DOHH2 (cell line): ENCODE data around the gene ABCF2.

Experiments
- H3F3A ChIP-seq: fragments of 200-600 bp; sonication (generic), shearing (Covaris generic); 2 replicates; pipeline ENCODE4 v1.6.0; 2016; ENCODE audit warnings: antibody characterized with exemption, mild to moderate bottlenecking; ENCODE audit not compliant: control insufficient read depth, insufficient read depth
- H3K27ac ChIP-seq: fragments of 200-600 bp; sonication (generic); 2 replicates; pipeline ENCODE4 v1.5.1; 2014; ENCODE audit warnings: low read depth, mild to moderate bottlenecking, low read length, moderate library complexity
- H3K27me3 ChIP-seq: fragments of 200-600 bp; sonication (generic); 2 replicates; pipeline ENCODE4 v1.6.1; 2014; ENCODE audit warnings: mild to moderate bottlenecking, low read length, mixed read lengths; ENCODE audit not compliant: control insufficient read depth
- H3K36me3 ChIP-seq: fragments of 200-600 bp; sonication (generic); 2 replicates; pipeline ENCODE4 v1.6.1; 2014; ENCODE audit warnings: mild to moderate bottlenecking, low read length, moderate library complexity, mixed read lengths; ENCODE audit not compliant: control insufficient read depth
- H3K4me1 ChIP-seq: fragments of 200-600 bp; sonication (generic); 2 replicates; pipeline ENCODE4 v1.6.1; 2014; ENCODE audit warnings: mild to moderate bottlenecking, low read length, mixed read lengths; ENCODE audit not compliant: control insufficient read depth
- H3K4me2 ChIP-seq: fragments of 200-600 bp; sonication (generic); 2 replicates; pipeline ENCODE4 v1.6.0; 2014; ENCODE audit warnings: mild to moderate bottlenecking, low read length, moderate library complexity
- H3K4me3 ChIP-seq: fragments of 200-600 bp; sonication (generic); 2 replicates; pipeline ENCODE4 v1.5.1; 2014; ENCODE audit warnings: mild to moderate bottlenecking, low read length, mixed read lengths
- H3K79me2 ChIP-seq: fragments of 200-600 bp; sonication (generic); 2 replicates; pipeline ENCODE4 v1.6.1; 2014; ENCODE audit warnings: mild to moderate bottlenecking, low read length, mixed read lengths; ENCODE audit not compliant: control insufficient read depth
- H3K9me2 ChIP-seq: fragments of 200-600 bp; sonication (generic); replicated peaks from 2 replicates; pipeline ENCODE4 v1.6.1; 2014; ENCODE audit warnings: mild to moderate bottlenecking, low read length, mixed read lengths; ENCODE audit not compliant: control insufficient read depth
- H3K9me3 ChIP-seq: fragments of 200-600 bp; sonication (generic); 2 replicates; pipeline ENCODE4 v1.6.1; 2014; ENCODE audit warnings: antibody characterized with exemption, low read length, mixed read lengths; ENCODE audit not compliant: control insufficient read depth, insufficient read depth
- H4K20me1 ChIP-seq: fragments of 200-600 bp; sonication (generic); 2 replicates; pipeline ENCODE4 v1.6.0; 2014; ENCODE audit warnings: low read depth, mild to moderate bottlenecking, antibody characterized with exemption, low read length, moderate library complexity; ENCODE audit not compliant: control insufficient read depth, insufficient read depth
- EZH2phosphoT487 ChIP-seq: fragments of 200-600 bp; sonication (generic); IDR thresholded peaks from 2 replicates; pipeline ENCODE4 v1.6.1; 2017; ENCODE audit warnings: borderline replicate concordance, mild to moderate bottlenecking, antibody characterized with exemption, low read length, moderate library complexity, mixed read lengths
- TF ChIP-seq, protein P1 (sequence below): fragments of 200-600 bp; sonication (generic); IDR thresholded peaks from one replicate; pipeline ENCODE4 v1.5.1; 2014; ENCODE audit warnings: antibody characterized with exemption, mild to moderate bottlenecking, low read depth, low read length; ENCODE audit not compliant: poor library complexity, severe bottlenecking

Gene ABCF2

DNA sequence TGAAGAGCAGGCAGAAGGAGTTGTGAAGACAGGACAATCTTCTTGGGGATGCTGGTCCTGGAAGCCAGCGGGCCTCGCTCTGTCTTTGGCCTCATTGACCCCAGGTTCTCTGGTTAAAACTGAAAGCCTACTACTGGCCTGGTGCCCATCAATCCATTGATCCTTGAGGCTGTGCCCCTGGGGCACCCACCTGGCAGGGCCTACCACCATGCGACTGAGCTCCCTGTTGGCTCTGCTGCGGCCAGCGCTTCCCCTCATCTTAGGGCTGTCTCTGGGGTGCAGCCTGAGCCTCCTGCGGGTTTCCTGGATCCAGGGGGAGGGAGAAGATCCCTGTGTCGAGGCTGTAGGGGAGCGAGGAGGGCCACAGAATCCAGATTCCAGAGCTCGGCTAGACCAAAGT lies 6.8 kb upstream of the ABCF2 start:
- Histone ChIP-seq H3K4me3 (peak overlapping the region; percentile 85), H3K9me2 (no peaks in the 10 kb centered on the region), H3K27me3 (no peaks in the 10 kb centered on the region), H3K4me2 (peak overlapping the region; percentile 94), H3K4me1 (peaks cover 28% of the 10 kb centered on the region), H3K79me2 (peaks cover 31% of the 10 kb centered on the region), H3K9me3 (no peaks in the 10 kb centered on the region), H3K27ac (no peak overlapping the region), H3K36me3 (peaks cover 45% of the 10 kb centered on the region), H3F3A (peaks cover 4% of the 10 kb centered on the region; the same call in 1 of the 2 replicates), H4K20me1 (0 out of 2 replicates have a peak, but pooled peaks cover 7% of the 10 kb centered on the region)
- TF ChIP-seq, protein P1, sequence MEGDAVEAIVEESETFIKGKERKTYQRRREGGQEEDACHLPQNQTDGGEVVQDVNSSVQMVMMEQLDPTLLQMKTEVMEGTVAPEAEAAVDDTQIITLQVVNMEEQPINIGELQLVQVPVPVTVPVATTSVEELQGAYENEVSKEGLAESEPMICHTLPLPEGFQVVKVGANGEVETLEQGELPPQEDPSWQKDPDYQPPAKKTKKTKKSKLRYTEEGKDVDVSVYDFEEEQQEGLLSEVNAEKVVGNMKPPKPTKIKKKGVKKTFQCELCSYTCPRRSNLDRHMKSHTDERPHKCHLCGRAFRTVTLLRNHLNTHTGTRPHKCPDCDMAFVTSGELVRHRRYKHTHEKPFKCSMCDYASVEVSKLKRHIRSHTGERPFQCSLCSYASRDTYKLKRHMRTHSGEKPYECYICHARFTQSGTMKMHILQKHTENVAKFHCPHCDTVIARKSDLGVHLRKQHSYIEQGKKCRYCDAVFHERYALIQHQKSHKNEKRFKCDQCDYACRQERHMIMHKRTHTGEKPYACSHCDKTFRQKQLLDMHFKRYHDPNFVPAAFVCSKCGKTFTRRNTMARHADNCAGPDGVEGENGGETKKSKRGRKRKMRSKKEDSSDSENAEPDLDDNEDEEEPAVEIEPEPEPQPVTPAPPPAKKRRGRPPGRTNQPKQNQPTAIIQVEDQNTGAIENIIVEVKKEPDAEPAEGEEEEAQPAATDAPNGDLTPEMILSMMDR = no peak
- TF ChIP-seq EZH2phosphoT487 = no peak

DNA sequence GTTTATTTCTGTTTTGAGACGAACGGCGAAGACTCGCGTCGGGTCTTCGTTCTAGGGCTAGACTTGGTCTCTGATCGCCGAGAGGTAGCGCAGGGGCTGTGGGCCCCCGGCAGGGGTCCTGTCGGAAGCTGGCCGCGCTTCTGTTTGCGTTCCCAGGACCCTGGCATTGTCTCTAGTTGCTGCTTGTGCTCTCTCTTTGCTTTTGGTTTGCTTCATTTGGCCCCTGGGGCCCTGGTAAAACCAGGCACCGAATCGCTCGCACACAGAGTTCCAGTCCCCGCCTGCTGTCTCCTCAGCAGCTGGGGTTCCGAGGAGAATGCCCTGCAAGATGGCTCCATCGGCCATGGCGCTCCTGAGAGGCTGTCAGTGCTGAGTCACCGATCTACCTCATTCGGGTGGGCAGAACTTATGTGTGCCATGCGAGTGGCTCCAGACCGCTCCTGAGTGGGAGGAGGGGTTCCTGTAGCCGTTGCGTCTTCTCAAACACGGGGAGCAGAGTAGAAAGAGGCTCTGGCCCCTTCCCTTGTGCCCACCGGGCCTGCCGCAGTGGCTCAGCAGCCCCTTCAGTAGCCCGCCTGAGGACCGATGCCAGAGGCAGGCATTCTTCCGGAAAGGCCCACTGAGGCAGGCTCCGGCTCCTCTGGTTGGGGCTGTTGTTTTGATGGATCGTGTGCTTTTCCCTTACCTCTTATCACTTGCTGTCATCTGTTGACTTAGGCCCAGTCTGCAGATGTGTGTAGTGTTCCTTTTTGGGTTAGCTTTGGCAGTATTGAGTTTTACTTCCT lies 6.1 kb upstream of the ABCF2 start:
- Histone ChIP-seq H3K36me3 (peaks cover 40% of the 10 kb centered on the region), H4K20me1 (0 out of 2 replicates have a peak, but pooled peaks cover 7% of the 10 kb centered on the region), H3F3A (peaks cover 4% of the 10 kb centered on the region; the same call in 1 of the 2 replicates), H3K4me3 (peak overlapping the region; percentile 85), H3K9me3 (no peaks in the 10 kb centered on the region), H3K4me2 (peak overlapping the region; percentile 94), H3K27ac (peak overlapping the region; percentile 4; the same call in 1 of the 2 replicates), H3K4me1 (peaks cover 25% of the 10 kb centered on the region), H3K79me2 (peaks cover 31% of the 10 kb centered on the region), H3K9me2 (no peaks in the 10 kb centered on the region), H3K27me3 (no peaks in the 10 kb centered on the region)
- no peak for TF ChIP-seq EZH2phosphoT487
- TF ChIP-seq, protein P1 = no peak

DNA sequence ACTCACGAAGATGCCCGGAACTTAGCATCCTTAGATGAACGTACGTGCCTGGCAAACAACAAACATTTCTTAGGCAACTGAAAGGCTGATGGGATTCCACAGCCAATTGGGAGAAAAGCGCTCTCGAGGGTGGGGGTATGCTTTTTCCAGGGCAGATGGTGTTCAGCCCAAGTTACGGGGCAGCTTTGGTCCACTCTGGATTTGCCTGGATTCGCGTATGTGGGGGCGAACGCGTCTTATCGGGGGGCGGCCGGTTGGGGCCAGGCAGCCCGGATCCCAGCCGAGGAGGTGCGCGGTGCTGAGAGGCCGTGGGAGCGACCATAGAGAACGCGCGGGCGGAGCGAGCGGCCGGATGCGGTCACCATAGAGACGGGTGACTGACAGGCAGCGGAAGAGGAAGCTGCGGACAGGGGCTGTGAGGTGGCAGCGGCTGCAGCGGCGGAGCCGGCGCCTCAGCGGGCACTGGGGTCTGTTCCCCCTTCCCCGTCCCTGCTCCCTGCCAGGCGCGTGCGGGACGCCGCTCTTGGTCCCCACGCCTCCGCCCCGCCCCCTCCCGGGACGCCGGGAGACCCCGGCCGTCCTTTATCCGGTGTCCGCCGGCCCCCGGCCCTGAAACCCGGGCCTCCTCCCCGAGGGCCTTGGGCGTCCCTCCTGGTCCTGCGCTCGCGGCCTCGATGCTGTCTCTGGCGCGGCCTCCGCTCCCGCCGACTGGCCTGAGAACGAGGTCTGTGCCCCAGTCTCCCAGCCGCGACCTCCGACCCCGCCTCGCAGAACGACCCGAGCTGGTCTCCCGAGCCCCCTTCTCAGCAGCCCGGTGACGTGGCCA lies 5.3 kb upstream of the ABCF2 start, which contains the start of gene CHPF2:
Gene CHPF2 (plus strand): TSS at position 393 of the 826 bp plus-strand sequence. CDS start 1,529 bp downstream, outside the sequence.
- H3K36me3 ChIP-seq = peaks cover 32% of the 10 kb centered on the region
- peaks cover 4% of the 10 kb centered on the region; the same call in 1 of the 2 replicates for H3F3A ChIP-seq
- no peaks in the 10 kb centered on the region for H3K27me3 ChIP-seq
- H3K27ac ChIP-seq = peak within 1 kb of the TSS; percentile 4; the same call in 1 of the 2 replicates
- H3K9me2 ChIP-seq = no peaks in the 10 kb centered on the region
- H3K79me2 ChIP-seq = peaks cover 36% of the 10 kb centered on the region
- peak within 1 kb of the TSS; percentile 85 for H3K4me3 ChIP-seq
- no peaks in the 10 kb centered on the region for H3K9me3 ChIP-seq
- H3K4me1 ChIP-seq = peaks cover 30% of the 10 kb centered on the region
- H3K4me2 ChIP-seq = peak within 1 kb of the TSS; percentile 94
- no peak for TF ChIP-seq EZH2phosphoT487
- TF ChIP-seq, protein P1 = no peak
- 0 out of 2 replicates have a peak, but pooled peaks cover 7% of the 10 kb centered on the region for H4K20me1 ChIP-seq
